ENCODE results near the gene MAPK1. TPM values are rescaled to one million over a fixed set of nuclear protein-coding genes. Genes with fewer than 3 reads are reported as not detected.
"Not testable (repeated sequence)": the region's sequence is repeated elsewhere in the genome, so short reads cannot be mapped to it uniquely, and the experiment has no call there.

The MAPK1 gene
- total and polyA plus RNA-seq, 4 donors = 16.3 to 154 (median 54.3) TPM

DNA sequence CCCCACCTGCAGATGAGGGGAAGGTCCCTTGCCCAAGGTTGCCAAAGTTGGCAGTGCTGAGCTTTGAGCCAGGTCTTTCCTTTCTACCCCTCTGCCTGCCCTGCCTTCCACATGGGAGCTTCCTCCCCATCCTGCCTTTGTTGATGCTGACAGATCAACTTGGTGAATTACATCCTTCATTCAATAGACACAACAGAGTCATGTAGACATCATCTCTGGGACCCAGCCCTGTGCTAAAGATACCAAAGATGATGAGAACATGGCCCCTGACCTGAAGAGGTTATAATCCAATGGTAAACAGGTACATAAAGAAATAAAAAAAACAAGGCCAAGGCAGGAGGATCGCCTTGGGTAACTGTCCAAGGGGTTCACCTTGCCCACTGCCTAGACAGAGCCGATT lies 42.4 kb upstream of the MAPK1 start:
- DNase-seq (no peak), ATAC-seq (ENCODE audit: insufficient read depth, low FRiP score) (no peak)
- Histone ChIP-seq H3K9ac (ENCODE audit: insufficient read depth in 1 of 2, low read length in 2 of 2) (no peak overlapping the region), H3K9me3 (ENCODE audit: control insufficient read depth in 4 of 4, insufficient read depth in 3 of 4, low read length in 3 of 4) (no peaks in the 10 kb centered on the region), H3K4me3 (no peak overlapping the region), H3K4me1 (ENCODE audit: control insufficient read depth in 5 of 5, insufficient read depth in 5 of 5, low read length in 5 of 5) (no peaks in the 10 kb centered on the region), H3K27me3 (ENCODE audit: control insufficient read depth in 3 of 3, insufficient read depth in 3 of 3, low read length in 2 of 3) (no peaks in the 10 kb centered on the region), H3K27ac (ENCODE audit: low read depth in 1 of 2, low read length in 1 of 2) (no peak overlapping the region), H3K36me3 (ENCODE audit: control insufficient read depth in 4 of 4, insufficient read depth in 4 of 4, low read length in 4 of 4) (no peaks in the 10 kb centered on the region)
- WGBS, 2 donors = 94 to 95% methylated on average over 2 of the region's 2 CpGs
- TF ChIP-seq, protein P1, sequence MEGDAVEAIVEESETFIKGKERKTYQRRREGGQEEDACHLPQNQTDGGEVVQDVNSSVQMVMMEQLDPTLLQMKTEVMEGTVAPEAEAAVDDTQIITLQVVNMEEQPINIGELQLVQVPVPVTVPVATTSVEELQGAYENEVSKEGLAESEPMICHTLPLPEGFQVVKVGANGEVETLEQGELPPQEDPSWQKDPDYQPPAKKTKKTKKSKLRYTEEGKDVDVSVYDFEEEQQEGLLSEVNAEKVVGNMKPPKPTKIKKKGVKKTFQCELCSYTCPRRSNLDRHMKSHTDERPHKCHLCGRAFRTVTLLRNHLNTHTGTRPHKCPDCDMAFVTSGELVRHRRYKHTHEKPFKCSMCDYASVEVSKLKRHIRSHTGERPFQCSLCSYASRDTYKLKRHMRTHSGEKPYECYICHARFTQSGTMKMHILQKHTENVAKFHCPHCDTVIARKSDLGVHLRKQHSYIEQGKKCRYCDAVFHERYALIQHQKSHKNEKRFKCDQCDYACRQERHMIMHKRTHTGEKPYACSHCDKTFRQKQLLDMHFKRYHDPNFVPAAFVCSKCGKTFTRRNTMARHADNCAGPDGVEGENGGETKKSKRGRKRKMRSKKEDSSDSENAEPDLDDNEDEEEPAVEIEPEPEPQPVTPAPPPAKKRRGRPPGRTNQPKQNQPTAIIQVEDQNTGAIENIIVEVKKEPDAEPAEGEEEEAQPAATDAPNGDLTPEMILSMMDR (IDR thresholded peaks at IDR 0.05; ENCODE audit: control extremely low read depth, extremely low read depth) = no peak

DNA sequence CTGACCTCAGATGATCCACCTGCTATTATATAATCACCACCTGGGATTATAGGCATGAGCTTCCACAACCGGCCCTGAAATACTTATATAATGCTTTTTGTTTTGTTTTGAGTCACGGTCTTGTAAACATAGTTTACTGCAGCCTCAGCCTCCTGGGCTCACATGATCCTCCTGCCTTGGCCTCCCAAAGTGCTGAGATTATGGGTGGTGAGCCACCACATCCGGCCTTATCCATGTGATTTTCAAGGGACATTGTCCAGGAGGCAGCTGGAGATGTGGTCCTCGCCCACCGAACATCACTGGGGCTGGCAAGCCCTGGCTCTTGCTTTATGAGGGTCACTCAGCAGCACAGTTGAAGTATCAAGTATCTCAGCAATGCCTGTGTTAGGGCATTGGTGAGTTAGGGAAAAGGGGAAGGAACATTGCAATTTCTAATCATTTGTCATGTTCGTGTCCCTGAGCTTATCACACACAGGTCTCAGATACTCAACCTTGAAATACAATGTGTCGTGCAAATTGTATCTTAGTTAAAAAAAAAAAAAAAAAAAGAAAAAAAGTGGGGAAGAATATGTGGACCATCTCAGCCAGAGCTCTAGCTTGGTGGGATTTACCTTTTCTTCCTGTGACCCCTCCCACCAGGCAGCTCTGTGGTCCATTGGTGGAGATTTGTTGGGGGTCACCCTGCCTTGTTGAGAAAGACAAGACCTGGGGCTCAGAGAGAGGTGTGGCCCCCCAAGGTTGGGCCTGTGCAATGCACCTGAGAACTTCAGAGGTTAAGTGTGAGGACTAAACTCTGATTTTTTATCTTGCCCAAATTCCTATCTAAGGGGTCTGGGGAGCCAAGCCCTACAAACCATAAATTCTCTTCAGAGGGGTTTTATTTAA lies 40.4 kb upstream of the MAPK1 start:
- no peaks in the 10 kb centered on the region for H3K9me3 ChIP-seq (ENCODE audit: control insufficient read depth in 4 of 4, insufficient read depth in 3 of 4, low read length in 3 of 4)
- no peak overlapping the region for H3K9ac ChIP-seq (ENCODE audit: insufficient read depth in 1 of 2, low read length in 2 of 2)
- no peaks in the 10 kb centered on the region for H3K4me1 ChIP-seq (ENCODE audit: control insufficient read depth in 5 of 5, insufficient read depth in 5 of 5, low read length in 5 of 5)
- no peaks in the 10 kb centered on the region for H3K27me3 ChIP-seq (ENCODE audit: control insufficient read depth in 3 of 3, insufficient read depth in 3 of 3, low read length in 2 of 3)
- H3K4me3 ChIP-seq = no peak overlapping the region
- DNase-seq (no peak), ATAC-seq (ENCODE audit: insufficient read depth, low FRiP score) (no peak)
- no peaks in the 10 kb centered on the region for H3K36me3 ChIP-seq (ENCODE audit: control insufficient read depth in 4 of 4, insufficient read depth in 4 of 4, low read length in 4 of 4)
- H3K27ac ChIP-seq (ENCODE audit: low read depth in 1 of 2, low read length in 1 of 2) = no peak overlapping the region
- WGBS, 2 donors = 86 to 91% methylated on average over 7 of the region's 7 CpGs
- TF ChIP-seq, protein P1 (IDR thresholded peaks at IDR 0.05; ENCODE audit: control extremely low read depth, extremely low read depth) = no peak

DNA sequence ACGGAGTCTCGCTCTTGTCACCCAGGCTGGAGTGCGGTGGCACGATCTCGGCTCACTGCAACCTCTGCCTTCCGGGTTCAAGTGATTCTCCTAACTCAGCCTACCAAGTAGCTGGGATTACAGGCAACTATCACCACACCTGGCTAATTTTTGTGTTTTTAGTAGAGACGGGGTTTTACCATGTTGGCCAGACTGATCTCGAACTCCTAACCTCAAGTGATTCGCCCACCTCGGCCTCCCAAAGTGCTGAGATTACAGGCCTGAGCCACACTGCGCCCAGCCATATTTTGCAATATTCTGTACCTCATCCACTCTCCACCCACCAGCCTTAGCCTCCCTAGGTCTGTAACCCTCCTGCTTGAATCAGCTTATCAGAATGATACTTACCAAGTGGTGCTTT lies 37.8 kb upstream of the MAPK1 start:
- not testable (repeated sequence) for H3K9me3 ChIP-seq (ENCODE audit: control insufficient read depth in 4 of 4, insufficient read depth in 3 of 4, low read length in 3 of 4); H3K36me3 ChIP-seq (ENCODE audit: control insufficient read depth in 4 of 4, insufficient read depth in 4 of 4, low read length in 4 of 4); H3K4me3 ChIP-seq; H3K27me3 ChIP-seq (ENCODE audit: control insufficient read depth in 3 of 3, insufficient read depth in 3 of 3, low read length in 2 of 3); ATAC-seq (ENCODE audit: insufficient read depth, low FRiP score); DNase-seq; H3K4me1 ChIP-seq (ENCODE audit: control insufficient read depth in 5 of 5, insufficient read depth in 5 of 5, low read length in 5 of 5); H3K27ac ChIP-seq (ENCODE audit: low read depth in 1 of 2, low read length in 1 of 2); H3K9ac ChIP-seq (ENCODE audit: insufficient read depth in 1 of 2, low read length in 2 of 2)
- 95 to 96% methylated on average over 11 of the region's 11 CpGs for WGBS, 2 donors

DNA sequence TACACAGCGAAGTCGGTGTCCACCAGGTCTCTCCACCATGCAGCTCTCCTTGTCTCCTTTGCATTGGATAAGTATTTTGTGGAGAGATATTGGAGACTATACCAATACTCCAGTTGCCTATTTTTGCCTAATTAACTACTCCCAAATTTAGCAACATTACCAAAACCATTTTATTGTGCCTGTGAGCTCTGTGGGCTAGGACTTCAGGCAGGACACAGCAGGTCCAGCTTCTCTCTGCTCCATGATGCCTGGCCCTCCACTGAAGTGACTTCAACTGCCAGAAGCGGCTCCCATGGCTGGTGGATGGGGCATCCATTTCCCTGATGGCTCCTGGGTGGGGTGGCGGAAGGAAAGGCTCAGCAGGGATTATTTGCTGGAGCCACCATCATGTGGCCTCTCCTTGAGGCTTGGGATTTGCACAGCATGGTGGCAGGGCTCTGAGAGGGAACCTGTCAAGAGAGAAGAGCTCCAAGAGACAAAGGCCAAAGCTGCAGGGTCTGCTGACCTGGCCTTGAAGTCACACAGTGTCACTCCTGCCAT lies 36.9 kb upstream of the MAPK1 start:
- Histone ChIP-seq H3K9ac (ENCODE audit: insufficient read depth in 1 of 2, low read length in 2 of 2) (no peak overlapping the region), H3K4me1 (ENCODE audit: control insufficient read depth in 5 of 5, insufficient read depth in 5 of 5, low read length in 5 of 5) (no peaks in the 10 kb centered on the region), H3K9me3 (ENCODE audit: control insufficient read depth in 4 of 4, insufficient read depth in 3 of 4, low read length in 3 of 4) (no peaks in the 10 kb centered on the region), H3K27me3 (ENCODE audit: control insufficient read depth in 3 of 3, insufficient read depth in 3 of 3, low read length in 2 of 3) (no peaks in the 10 kb centered on the region), H3K27ac (ENCODE audit: low read depth in 1 of 2, low read length in 1 of 2) (no peak overlapping the region), H3K4me3 (no peak overlapping the region), H3K36me3 (ENCODE audit: control insufficient read depth in 4 of 4, insufficient read depth in 4 of 4, low read length in 4 of 4) (no peaks in the 10 kb centered on the region)
- ATAC-seq (ENCODE audit: insufficient read depth, low FRiP score) (no peak), DNase-seq (no peak)
- 96 to 98% methylated on average over 4 of the region's 4 CpGs for WGBS, 2 donors
- TF ChIP-seq, protein P1 (IDR thresholded peaks at IDR 0.05; ENCODE audit: control extremely low read depth, extremely low read depth) = no peak

Measured in lung (tissue), 12 donors.